Measurements from ENCODE around the gene UNC5A.
A peak's percentile ranks its signal among the peaks of the same experiment; 100 is the strongest.

UNC5A gene

DNA sequence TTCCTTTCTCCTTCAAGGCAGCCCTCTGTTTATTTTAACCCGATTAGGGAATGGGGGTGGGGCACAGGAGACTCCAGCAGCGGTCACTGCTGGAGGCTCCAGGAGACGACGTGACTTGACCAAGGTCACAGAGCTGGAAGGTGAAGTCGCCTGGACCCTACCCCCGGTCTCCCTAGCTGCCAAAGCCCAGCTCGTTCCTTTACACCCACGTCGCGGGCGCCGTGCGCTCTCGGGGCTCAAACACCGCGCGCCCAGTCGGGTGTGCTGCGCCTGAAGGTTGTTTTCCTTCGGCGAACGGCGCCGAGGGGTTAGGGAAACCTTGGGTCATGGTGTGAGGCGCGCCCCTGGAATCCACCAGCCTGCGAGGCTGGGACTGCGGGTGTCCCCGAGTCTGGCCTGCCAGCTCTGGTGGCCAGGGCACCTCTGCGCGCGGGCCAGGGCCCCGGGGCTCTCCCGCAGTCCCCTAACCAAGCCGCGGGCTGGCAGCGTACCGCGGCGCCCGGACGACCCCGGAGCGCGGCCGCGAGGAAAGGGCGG lies 747 bp upstream of the UNC5A start:
- DNase-seq = no peak
- no peak overlapping the region for H3K4me2 ChIP-seq (ENCODE audit: insufficient read depth, low read length)
- no peak overlapping the region for H3K9ac ChIP-seq (ENCODE audit: low read depth, low read length)
- TF ChIP-seq, protein P1, sequence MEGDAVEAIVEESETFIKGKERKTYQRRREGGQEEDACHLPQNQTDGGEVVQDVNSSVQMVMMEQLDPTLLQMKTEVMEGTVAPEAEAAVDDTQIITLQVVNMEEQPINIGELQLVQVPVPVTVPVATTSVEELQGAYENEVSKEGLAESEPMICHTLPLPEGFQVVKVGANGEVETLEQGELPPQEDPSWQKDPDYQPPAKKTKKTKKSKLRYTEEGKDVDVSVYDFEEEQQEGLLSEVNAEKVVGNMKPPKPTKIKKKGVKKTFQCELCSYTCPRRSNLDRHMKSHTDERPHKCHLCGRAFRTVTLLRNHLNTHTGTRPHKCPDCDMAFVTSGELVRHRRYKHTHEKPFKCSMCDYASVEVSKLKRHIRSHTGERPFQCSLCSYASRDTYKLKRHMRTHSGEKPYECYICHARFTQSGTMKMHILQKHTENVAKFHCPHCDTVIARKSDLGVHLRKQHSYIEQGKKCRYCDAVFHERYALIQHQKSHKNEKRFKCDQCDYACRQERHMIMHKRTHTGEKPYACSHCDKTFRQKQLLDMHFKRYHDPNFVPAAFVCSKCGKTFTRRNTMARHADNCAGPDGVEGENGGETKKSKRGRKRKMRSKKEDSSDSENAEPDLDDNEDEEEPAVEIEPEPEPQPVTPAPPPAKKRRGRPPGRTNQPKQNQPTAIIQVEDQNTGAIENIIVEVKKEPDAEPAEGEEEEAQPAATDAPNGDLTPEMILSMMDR (IDR thresholded peaks at IDR 0.05; ENCODE audit: borderline replicate concordance, extremely low read depth, low read length, poor library complexity, severe bottlenecking) = no peak
- no peak for TF ChIP-seq EZH2 (IDR thresholded peaks at IDR 0.05; ENCODE audit: borderline replicate concordance, low read depth, low read length, severe bottlenecking)
- H4K20me1 ChIP-seq (ENCODE audit: insufficient read depth, low read length) = no peaks in the 10 kb centered on the region; the same call in 1 of the 2 replicates
- H3K79me2 ChIP-seq (ENCODE audit: insufficient read depth, low read length) = no peaks in the 10 kb centered on the region
- ATAC-seq (ENCODE audit: insufficient read depth, low read depth) = no peak
- H2AFZ ChIP-seq (ENCODE audit: low read depth, low read length) = no peak overlapping the region
- no peak overlapping the region for H3K4me3 ChIP-seq (ENCODE audit: low read depth in 1 of 2, low read length in 2 of 2)
- no peak overlapping the region for H3K27ac ChIP-seq (ENCODE audit: low read length)
- H3K36me3 ChIP-seq (ENCODE audit: insufficient read depth, low read length) = no peaks in the 10 kb centered on the region
- H3K9me3 ChIP-seq (ENCODE audit: insufficient read depth, low read length, severe bottlenecking) = no peaks in the 10 kb centered on the region
- H3K27me3 ChIP-seq (ENCODE audit: insufficient read depth, low read length, poor library complexity) = no peaks in the 10 kb centered on the region
- H3K4me1 ChIP-seq (ENCODE audit: insufficient read depth, low read length) = no peaks in the 10 kb centered on the region

DNA sequence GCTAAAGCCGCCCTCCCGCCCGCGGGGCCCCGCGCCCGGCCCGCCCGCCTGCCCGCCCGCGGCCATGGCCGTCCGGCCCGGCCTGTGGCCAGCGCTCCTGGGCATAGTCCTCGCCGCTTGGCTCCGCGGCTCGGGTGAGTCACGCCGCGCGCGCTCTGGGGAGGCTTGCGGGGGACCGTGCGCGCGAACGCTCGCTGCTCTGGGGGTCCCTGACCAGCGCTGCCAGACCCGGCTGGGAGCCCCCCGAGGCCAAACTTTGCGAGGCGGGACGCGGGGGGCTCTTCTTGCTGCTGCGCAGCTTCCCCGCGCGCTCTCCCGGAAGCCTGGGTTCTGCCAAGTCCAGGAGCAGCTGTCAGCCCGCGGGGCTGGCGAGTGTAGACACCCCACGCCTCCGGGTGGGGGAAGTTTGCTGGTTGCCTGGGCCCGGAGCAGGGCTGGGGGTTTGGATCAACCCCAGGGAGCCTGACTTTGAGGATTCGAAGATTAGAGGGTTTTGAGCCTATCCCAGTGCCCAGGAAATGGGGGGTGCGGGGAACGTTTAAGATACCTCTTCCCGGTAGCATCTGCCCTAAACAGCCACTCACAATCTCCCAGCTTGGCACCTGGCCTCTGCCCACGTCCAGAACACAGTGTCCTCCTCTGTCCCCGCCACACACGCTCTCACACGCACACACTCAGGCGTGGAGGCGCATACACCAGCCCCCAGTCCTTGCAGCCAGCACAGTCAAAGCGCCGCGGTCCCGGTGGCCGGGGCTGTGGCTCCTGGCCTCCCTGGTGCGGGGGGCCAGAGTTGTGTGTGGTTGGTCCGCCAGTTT lies 535 bp downstream of the UNC5A start:
- Histone ChIP-seq H3K4me2 (ENCODE audit: insufficient read depth, low read length) (no peak overlapping the region), H3K27me3 (ENCODE audit: insufficient read depth, low read length, poor library complexity) (no peaks in the 10 kb centered on the region), H3K4me3 (ENCODE audit: low read depth in 1 of 2, low read length in 2 of 2) (no peak overlapping the region), H3K27ac (ENCODE audit: low read length) (no peak overlapping the region), H3K79me2 (ENCODE audit: insufficient read depth, low read length) (no peaks in the 10 kb centered on the region), H3K9ac (ENCODE audit: low read depth, low read length) (no peak overlapping the region), H3K9me3 (ENCODE audit: insufficient read depth, low read length, severe bottlenecking) (no peaks in the 10 kb centered on the region), H3K36me3 (ENCODE audit: insufficient read depth, low read length) (no peaks in the 10 kb centered on the region), H4K20me1 (ENCODE audit: insufficient read depth, low read length) (peaks cover 2% of the 10 kb centered on the region; the same call in 1 of the 2 replicates), H2AFZ (ENCODE audit: low read depth, low read length) (no peak overlapping the region), H3K4me1 (ENCODE audit: insufficient read depth, low read length) (no peaks in the 10 kb centered on the region)
- no peak for TF ChIP-seq EZH2 (IDR thresholded peaks at IDR 0.05; ENCODE audit: borderline replicate concordance, low read depth, low read length, severe bottlenecking)
- TF ChIP-seq, protein P1 (IDR thresholded peaks at IDR 0.05; ENCODE audit: borderline replicate concordance, extremely low read depth, low read length, poor library complexity, severe bottlenecking) = no peak
- ATAC-seq (ENCODE audit: insufficient read depth, low read depth) (no peak), DNase-seq (no peak)

DNA sequence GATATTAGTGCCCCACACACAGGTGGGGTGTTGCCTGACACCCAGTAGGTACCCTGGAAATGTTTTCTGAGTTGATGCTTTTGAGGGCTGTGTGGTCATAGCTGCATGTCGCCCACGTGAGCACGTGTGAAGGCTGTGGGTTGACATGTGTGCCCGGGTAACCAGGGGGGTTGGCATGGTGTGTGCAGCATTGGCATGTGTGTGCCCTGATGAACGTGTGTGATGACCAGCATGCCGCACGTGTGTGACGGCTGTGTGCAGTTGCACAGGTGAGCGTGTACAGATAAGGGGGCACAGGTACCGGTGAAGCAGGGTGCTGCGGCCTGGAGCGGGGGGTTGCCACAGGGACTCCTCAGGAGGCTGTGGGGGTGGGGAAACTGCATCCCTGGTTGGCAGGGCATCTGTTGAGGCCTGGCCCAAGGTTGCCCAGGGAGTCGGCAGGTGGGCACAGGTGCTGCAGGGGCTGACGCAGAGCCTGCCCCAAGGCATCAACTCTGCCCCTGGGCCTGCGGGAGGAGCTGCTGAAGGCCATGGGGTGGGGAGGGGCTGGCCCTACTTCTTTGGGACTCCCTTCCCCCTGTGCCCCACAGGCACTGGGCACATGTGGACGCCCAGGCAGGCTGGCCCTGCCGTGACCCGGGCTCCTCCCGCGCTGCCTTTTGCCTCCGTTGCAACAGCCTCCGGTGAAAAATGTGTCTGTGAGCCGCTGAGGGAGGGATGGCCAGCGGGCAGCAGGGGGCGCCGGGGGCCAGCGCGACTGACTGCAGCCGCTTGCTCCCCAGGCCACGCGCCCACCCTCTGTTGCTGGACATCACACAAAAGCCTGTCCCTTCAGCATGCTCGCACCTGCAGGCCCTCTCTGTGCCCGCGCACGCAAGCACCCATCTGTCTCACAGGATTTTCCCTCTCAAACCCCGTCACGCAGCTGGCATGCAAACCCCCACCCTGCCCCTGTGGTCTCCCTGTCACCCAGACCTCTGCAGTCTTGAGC lies 2.2 kb downstream of the UNC5A start:
- ATAC-seq (ENCODE audit: insufficient read depth, low read depth) = no peak
- Histone ChIP-seq H4K20me1 (ENCODE audit: insufficient read depth, low read length) (peaks cover 2% of the 10 kb centered on the region; the same call in 1 of the 2 replicates), H2AFZ (ENCODE audit: low read depth, low read length) (no peak overlapping the region), H3K4me3 (ENCODE audit: low read depth in 1 of 2, low read length in 2 of 2) (no peak overlapping the region), H3K27me3 (ENCODE audit: insufficient read depth, low read length, poor library complexity) (no peaks in the 10 kb centered on the region), H3K9ac (ENCODE audit: low read depth, low read length) (no peak overlapping the region), H3K9me3 (ENCODE audit: insufficient read depth, low read length, severe bottlenecking) (no peaks in the 10 kb centered on the region), H3K4me2 (ENCODE audit: insufficient read depth, low read length) (no peak overlapping the region), H3K36me3 (ENCODE audit: insufficient read depth, low read length) (no peaks in the 10 kb centered on the region), H3K4me1 (ENCODE audit: insufficient read depth, low read length) (no peaks in the 10 kb centered on the region), H3K79me2 (ENCODE audit: insufficient read depth, low read length) (no peaks in the 10 kb centered on the region), H3K27ac (ENCODE audit: low read length) (no peak overlapping the region)
- no peak for DNase-seq
- no peak for TF ChIP-seq EZH2 (IDR thresholded peaks at IDR 0.05; ENCODE audit: borderline replicate concordance, low read depth, low read length, severe bottlenecking)
- TF ChIP-seq, protein P1 (IDR thresholded peaks at IDR 0.05; ENCODE audit: borderline replicate concordance, extremely low read depth, low read length, poor library complexity, severe bottlenecking) = peak; percentile 57
